NCI-H2029 (cell line): ENCODE data around the gene ALDH1L2.
A peak's percentile ranks its signal among the peaks of the same experiment; 100 is the strongest.

ENCODE experiments used
- DNase-seq: peaks from one replicate; lab custom pipeline; 2025; lab: John Stamatoyannopoulos, UW

Gene ALDH1L2

DNA sequence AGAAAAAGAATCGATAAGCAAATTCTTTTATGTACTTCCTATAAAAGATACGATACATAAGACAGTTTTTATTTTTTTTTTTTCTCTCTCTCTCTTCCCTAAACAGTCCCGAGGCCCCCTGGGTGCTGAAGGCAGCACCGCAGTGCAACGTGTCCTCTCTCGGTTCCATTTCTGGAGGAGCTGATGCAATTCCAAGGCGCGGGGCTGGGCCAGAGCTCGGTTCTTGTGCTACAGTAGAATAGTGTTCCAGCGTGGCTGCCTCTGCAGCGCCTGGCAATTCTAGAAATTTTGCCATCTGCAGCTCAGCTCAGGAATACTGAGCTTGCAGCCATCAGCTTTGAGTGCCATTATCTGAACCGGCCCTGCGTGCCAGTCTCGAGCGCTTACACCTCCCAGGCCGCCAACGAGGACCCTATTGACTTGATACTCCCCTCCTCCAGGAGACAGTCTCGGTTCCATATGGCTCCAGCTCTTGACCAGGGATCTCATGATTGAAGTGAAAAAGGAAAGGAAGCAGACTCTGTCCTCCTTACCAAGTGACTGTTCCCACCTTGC, 630 bp downstream of the ALDH1L2 start:
- no peak for DNase-seq

GRCh38 chr12:105083031-105083430, 1.2 kb downstream of the ALDH1L2 start:
- no peak for DNase-seq

DNA sequence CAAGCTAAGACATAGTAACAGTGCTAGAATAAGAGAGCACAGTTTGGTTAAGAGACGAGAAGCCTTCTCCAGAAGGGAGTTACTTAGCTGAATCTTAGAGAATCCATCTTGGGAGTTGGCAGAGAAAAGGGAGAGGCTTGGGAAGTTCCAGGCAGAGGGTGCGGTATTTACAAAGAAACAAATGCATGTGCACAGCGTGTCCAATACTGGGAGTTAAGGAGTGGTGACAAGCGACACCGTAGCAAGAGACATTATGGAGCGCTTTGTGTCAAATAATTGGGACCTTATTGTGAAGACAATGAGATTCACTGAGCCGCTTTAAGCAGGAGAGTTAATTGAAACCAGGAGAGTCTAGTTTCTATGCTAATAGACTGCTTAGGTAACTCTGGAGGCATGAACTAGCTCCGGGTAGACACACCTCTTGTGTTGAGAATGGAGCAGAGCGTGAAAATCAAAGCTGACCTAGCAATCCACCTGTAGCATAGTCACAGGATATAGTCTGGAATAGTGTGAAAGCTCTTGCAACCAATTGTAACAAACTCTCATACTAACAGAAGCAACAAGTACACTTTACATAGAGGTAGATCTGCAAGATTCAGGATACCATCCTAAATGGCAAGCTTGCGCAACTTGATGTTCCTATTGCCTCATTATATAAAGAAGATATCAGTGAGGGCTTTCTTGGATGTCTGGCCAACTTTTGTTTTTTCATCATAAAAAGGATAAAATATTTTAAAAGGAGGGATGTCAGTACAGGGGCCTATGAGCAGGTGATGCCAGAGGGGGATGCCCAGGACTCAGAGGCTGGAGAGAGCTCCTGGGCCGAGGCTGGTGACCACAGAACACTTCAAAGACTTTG, 5.3 kb downstream of the ALDH1L2 start:
- no peak for DNase-seq

GRCh38 chr12:105077435-105077834, 6.8 kb downstream of the ALDH1L2 start:
- no peak for DNase-seq

DNA sequence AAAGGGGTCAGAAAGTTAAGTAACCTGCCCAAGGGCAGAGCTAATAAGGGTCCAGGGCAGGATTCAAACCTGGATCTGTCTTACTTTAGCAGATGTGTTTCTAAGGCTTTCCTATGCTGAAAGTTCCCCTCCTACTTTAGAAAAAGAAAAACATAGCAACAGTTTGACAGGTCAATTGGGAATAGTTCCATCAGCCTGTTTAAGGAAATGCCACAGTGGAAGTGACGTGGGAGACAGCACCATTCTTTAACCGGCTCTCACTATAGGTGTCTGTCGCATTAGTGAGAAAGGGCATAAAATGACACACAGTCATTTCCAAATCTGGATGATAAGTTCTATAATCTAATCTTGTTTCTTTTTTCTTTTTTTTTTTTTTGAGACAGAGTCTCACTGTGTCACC, 7.3 kb downstream of the ALDH1L2 start:
- DNase-seq: no peak

DNA sequence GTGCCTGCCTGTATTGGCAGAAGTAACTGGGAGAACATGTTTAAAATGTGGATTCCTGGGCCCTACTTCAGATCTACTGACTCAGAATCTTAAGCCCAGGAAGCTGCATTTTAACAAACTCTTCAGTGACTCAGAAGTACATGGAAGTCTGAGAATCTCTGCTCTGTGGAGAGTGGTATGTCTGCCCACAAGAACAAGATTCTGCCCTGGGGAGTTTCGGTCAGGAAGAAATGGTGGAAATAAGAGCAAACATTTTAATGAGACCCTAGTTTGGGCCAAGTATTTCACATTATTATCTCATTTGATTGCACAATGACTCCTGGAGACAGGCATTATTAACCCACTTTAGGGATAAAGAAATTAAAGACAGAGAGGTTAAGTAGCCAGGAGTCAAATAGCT, 8.2 kb downstream of the ALDH1L2 start:
- DNase-seq: no peak

DNA sequence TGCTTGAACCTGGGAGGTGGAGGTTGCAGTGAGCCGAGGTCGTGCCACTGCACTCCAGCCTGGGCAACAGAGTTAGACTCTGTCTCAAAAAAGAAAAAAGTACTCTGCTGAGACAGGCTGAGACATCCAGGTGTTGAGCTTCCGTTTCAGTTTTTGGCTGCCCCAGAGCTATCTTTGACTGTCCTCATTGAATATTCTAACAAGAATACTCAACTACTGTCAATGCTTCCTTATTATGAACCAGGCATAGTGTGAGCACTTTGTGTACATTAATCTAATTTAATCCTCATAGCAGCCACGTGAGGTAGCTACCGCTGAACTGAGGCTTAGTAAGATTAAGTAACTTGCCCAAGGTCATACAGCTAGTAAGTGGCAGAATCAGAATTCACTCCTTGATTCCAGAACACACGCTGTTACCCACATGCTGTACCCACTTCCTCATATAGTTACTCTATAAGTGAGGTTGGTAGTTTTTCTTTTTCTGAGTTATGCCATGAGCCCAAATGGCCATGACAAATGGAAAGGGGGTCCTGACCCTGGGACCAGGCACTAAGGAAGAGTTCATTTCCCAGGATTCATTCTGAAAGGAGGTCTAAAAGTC, 11.3 kb downstream of the ALDH1L2 start:
- no peak for DNase-seq

DNA sequence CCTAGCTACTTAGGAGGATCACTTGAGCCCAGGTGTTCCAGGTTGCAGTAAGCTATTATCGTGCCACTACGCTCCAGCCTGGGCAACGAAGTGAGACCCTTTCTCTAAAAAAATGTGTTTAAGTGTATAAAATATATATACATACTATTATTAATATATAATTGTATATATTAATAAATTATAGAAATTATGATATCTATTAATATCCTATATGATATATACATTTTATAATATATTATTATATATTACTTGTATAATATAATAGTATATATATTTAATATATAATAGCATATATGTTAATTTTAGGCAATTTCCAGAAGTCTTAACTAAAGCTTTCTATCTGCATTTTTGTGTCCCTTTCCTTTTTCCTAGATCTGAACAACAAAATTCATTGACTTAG, 12.3 kb downstream of the ALDH1L2 start:
- DNase-seq: no peak

- no peak for DNase-seq
Observed at GRCh38 chr12:105069936-105070702, 14.1 kb downstream of the ALDH1L2 start.

DNA sequence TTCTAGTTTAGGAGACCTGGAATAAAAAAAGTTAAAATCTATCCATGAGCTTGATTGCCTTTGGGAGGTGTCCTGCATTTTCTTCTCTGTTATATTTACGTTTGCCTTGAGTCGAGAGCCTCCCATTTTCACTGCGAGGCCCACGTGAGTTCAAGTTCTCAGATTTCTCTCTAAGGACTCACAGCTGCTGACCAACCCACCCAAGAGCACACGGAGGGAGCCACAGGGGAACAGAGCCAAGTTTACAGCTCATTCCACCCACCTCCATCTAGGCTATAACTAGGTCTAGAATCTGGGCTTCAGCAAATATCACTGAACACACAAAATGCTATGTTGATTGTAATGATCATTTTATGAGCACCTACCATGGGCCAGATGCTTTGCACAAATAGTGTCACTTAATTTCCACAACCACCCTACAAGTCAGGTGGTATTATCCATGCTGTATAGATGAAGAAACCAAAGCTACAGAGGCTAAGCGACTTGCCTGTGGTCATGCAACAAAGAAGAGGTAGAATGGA, 16.7 kb downstream of the ALDH1L2 start:
- peak; percentile 4 for DNase-seq

- DNase-seq: peak; percentile 2
Observed at GRCh38 chr12:105064564-105065178, 19.6 kb downstream of the ALDH1L2 start.

GRCh38 chr12:105060715-105061378, 23.4 kb downstream of the ALDH1L2 start:
- DNase-seq: peak; percentile 37

DNA sequence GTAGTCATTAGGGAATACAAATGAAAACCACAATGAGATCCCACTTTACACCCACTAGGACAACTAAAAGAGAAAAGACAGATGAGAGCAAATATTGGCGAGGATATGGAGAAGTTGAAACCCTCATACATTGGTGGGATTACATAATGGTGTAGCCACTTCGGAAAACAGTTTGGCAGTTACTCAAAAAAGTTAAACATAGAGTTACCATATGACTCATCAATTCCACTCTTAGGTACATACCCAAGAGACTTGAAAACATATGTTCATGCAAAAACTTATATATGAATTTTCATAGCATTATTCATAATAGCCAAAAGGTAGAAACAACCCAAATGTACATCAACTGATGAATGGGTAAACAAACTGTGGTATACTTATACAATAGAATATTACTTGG, 27.1 kb downstream of the ALDH1L2 start:
- no peak for DNase-seq

DNA sequence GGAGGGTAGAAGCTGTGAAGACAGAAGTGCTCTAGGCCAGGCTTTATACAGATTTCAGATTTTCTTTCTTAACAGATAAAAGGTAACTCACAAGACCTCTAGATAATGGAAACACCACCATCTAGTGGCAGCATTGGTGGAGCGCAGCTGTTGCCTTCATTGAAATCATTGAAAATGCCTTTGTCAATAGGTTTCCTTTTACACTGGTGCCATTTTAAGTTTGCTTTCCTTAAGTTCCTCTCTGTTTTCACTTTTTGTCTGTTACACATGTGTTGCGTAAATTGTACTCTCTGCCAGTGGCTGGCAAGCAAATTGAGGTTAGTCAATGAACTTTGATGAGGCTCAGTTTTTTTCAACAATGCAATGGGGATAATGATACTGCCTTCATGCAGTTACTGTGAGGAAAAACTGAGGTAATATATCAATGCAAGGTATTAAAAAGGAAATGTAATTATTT, 31.1 kb downstream of the ALDH1L2 start:
- peak; percentile 47 for DNase-seq

GRCh38 chr12:105051981-105052380, 32.3 kb downstream of the ALDH1L2 start:
- no peak for DNase-seq

DNA sequence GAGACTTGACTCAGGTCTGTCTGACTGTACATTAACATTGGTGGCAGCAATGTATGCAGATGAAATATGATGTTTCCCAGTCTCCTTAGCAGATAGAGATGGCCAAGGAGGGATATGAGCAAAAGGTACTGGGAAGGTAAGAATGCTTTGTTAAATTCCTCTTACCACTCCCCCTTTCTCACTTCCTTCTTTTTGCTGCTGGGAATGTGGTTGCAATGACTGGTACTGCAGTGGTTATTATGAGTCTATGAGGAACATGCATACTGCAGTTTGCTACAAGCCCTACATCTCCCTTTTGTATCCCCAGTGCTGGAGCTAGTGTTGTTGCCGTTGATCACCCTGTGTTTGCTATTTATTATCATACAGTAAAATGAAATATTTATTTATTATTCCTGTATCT, 35.9 kb downstream of the ALDH1L2 start:
- no peak for DNase-seq

DNA sequence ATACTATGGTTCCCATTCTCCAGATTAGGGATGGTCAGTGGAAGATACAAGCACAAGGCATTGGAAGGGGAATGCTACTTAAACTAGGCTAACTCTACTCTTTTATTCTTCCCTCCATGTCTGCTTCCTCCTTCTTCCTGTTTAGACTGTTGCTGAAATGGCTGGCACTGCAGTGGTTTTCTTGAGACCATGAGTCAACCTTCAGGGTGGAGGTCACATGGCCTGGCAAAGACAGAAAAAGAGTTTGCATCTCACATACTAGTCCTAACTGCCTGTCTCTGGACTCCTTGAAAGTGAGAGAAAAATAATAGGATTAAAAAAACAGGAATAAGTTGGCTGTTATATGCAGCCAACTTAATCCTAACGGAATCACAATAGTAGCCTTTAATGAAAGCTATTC, 37.0 kb downstream of the ALDH1L2 start:
- no peak for DNase-seq

- DNase-seq: no peak
Observed at GRCh38 chr12:105041186-105041585, 43.1 kb downstream of the ALDH1L2 start.

DNA sequence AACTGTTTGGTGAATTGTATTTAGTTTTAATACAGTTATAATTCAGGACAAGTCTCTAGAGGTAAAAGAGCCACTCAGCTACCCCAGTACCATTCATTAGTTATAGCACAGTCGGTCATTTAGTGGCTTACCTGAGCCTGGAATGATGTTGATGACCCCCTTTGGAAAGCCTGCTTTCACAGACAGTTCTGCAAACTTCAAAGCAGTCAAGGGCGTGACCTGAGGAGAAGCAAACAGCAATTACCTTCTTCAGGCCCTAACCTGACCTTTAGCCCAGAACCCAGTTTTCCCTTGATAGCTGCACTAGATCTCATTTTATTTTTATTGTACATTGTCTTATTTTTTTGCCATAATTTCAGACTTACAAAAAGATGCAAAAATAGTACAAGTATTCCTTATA, 43.8 kb downstream of the ALDH1L2 start:
- no peak for DNase-seq

GRCh38 chr12:105036937-105037649, 47.2 kb downstream of the ALDH1L2 start:
- DNase-seq: no peak

GRCh38 chr12:105033851-105034250, 50.4 kb downstream of the ALDH1L2 start:
- no peak for DNase-seq
